GM12872 (cell line): ENCODE results near the gene QSOX1.

Source experiments
- CTCF ChIP-seq: IDR thresholded peaks from 3 replicates; pipeline ENCODE4 v1.5.1; 2011; ENCODE audit warnings: low read depth, mild to moderate bottlenecking, low read length, moderate library complexity; ENCODE audit not compliant: insufficient read depth

The QSOX1 gene

GRCh38 chr1:180173952-180174351, 19.3 kb downstream of the QSOX1 start:
- no peak for TF ChIP-seq CTCF

DNA sequence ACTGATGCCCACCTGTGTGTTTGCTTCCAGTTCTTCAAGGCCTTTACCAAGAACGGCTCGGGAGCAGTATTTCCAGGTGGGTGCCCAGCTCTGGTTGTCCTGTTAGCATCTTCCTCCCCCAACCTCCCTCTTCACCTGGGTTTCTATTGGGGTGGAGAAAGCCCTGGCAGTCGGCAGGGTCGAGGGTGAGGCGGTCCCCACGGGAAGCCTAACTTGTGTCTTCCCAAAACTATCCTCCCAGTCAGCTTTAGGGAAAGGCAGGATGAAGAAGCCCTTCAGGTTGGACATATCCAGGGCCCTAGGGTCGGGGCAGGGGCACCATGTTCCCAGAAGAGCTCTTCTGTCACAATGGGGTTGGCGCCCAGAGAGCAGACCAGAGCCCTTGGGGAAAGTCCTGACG, 20.6 kb downstream of the QSOX1 start:
- TF ChIP-seq CTCF: no peak

DNA sequence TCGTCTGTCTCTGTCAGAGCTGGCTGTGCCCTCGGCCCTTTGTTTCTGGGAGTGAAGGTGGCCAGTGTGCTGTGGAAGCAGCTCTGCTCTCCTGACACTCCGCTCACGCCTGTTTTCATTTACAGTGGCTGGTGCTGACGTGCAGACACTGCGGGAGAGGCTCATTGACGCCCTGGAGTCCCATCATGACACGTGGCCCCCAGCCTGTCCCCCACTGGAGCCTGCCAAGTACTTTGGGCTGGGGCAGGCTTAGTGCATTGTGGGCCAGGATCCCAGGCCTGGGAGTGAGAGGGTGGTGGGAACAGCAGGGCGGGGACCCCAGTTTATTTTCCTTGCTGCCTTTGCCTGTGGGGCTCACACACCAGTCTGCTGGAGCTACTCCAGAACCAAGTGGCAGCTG, 21.1 kb downstream of the QSOX1 start:
- no peak for TF ChIP-seq CTCF

DNA sequence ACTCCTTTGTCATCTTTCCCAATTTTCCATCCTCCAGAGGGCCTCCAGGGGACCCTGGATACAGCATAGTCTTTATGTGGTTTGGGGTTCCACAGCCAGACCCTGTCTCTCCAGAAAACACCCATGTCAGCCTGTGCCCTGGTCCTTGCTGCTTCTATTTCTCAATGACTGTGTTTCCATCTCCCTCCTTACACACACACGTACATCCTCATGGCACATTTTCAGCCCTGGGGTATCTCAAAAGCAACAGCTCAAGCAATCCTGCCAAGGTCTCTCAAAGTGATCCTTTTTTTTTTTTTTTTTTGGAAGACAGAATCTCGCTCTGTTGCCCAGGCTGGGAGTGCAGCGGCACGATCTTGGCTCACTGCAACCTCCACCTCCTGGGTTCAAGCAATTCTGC, 22.3 kb downstream of the QSOX1 start:
- no peak for TF ChIP-seq CTCF

DNA sequence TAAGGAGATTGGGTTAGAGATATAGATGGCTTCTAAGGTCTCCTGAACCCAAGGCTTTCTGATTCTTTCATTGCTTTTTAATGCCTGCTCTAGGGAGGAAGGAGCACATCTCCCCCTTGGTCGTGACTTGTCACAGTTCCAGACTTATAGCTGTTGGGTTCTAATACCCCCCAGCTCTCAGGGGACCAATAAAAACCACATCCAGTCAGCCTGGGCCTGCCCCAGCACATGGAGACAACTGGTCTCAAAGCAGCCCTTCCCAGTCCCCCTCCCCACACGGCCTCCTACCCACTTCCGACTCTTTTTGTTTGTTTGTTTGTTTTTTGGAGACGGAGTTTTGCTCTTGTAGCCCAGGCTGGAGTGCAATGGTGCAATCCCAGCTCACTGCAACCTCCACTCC, 23.3 kb downstream of the QSOX1 start:
- no peak for TF ChIP-seq CTCF

GRCh38 chr1:180178511-180179161, 24.0 kb downstream of the QSOX1 start:
- TF ChIP-seq CTCF: peak; percentile 99

DNA sequence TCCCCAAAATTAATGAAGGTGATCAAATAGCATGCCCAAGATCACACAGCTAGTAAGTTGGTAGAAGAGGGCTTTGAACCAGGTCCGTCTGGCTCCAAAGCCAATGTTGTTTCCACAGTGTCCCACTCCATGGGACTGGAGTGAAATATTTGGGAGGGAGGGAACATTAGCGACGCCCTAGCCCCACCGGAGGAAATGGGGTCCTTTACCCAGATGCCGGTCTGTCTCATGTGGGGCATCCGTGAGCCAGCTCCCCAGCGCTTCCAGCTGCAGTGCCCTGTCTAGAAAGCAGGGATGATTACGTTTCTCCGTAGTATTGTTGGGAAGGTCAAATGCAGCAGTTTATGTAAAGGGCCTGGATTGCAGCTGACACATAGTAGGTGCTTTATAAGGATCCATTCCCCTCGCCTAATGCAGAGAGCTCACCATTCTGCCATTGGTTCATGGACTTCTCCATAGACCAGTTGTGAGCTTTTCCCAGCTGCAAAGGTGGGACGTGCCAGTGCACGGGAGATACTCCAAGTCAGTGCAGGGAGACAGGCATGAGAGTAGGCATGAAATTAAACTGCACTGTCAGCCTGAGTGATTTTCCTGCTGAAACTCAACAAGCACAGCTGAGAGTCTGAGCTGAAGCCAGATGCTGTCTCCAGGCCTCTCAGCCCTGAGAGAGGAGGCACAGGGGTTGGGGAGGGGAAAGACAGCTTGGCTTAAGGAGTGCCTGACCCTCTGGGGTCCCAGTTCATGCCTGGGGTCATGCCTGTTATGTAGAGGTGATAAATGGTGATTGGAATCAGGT, 24.7 kb downstream of the QSOX1 start:
- TF ChIP-seq CTCF: no peak
